HL-60 (cell line): ENCODE data around the gene DPEP1.

Source experiments
- DNase-seq, 2 experiments: peaks; one replicate each; pipeline ENCODE4 v3.0.0-alpha.2; 2010 to 2020; ENCODE audit warnings: low read depth in 1 of 2, low spot score in 1 of 2
- H3K27ac ChIP-seq: fragments of 250-450 bp; sonication (Bioruptor Pico); replicated peaks from 2 replicates; pipeline ENCODE4 v1.5.1; 2020; ENCODE audit warnings: mild to moderate bottlenecking, moderate library complexity
- H3K27me3 ChIP-seq: fragments of 250-450 bp; sonication (Bioruptor Pico); 2 replicates; pipeline ENCODE4 v1.5.1; 2021; ENCODE audit warnings: mild to moderate bottlenecking, moderate library complexity; ENCODE audit not compliant: insufficient read depth, poor library complexity, severe bottlenecking
- H3K4me3 ChIP-seq: replicated peaks from 2 replicates; pipeline ENCODE4 v1.5.1; 2011; ENCODE audit warnings: mild to moderate bottlenecking, control low read depth, low read length; ENCODE audit not compliant: insufficient read depth
- CTCF ChIP-seq: IDR thresholded peaks from one replicate; pipeline ENCODE4 v1.5.1; 2011; ENCODE audit warnings: low read length, control low read depth, inconsistent platforms; ENCODE audit not compliant: insufficient read depth
- GABPA ChIP-seq: IDR thresholded peaks from 2 replicates; pipeline ENCODE4 v1.6.1; 2012; ENCODE audit warnings: low read depth
- POLR2AphosphoS5 ChIP-seq: IDR thresholded peaks from 2 replicates; pipeline ENCODE4 v1.6.1; 2012; ENCODE audit warnings: low read depth
- SPI1 ChIP-seq: IDR thresholded peaks from 2 replicates; pipeline ENCODE4 v1.6.1; 2012; ENCODE audit warnings: low read depth, mild to moderate bottlenecking, borderline replicate concordance
- TF ChIP-seq, protein P1 (sequence below): IDR thresholded peaks from 2 replicates; pipeline ENCODE4 v1.6.1; 2012; ENCODE audit warnings: low read depth; ENCODE audit not compliant: insufficient replicate concordance

DPEP1 gene

GRCh38 chr16:89581045-89581695 lies 32.3 kb upstream of the DPEP1 start:
- Histone ChIP-seq H3K27me3 (no peaks in the 10 kb centered on the region), H3K4me3 (no peak overlapping the region), H3K27ac (no peak overlapping the region)
- TF ChIP-seq, protein P1, sequence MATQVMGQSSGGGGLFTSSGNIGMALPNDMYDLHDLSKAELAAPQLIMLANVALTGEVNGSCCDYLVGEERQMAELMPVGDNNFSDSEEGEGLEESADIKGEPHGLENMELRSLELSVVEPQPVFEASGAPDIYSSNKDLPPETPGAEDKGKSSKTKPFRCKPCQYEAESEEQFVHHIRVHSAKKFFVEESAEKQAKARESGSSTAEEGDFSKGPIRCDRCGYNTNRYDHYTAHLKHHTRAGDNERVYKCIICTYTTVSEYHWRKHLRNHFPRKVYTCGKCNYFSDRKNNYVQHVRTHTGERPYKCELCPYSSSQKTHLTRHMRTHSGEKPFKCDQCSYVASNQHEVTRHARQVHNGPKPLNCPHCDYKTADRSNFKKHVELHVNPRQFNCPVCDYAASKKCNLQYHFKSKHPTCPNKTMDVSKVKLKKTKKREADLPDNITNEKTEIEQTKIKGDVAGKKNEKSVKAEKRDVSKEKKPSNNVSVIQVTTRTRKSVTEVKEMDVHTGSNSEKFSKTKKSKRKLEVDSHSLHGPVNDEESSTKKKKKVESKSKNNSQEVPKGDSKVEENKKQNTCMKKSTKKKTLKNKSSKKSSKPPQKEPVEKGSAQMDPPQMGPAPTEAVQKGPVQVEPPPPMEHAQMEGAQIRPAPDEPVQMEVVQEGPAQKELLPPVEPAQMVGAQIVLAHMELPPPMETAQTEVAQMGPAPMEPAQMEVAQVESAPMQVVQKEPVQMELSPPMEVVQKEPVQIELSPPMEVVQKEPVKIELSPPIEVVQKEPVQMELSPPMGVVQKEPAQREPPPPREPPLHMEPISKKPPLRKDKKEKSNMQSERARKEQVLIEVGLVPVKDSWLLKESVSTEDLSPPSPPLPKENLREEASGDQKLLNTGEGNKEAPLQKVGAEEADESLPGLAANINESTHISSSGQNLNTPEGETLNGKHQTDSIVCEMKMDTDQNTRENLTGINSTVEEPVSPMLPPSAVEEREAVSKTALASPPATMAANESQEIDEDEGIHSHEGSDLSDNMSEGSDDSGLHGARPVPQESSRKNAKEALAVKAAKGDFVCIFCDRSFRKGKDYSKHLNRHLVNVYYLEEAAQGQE = no peak
- TF ChIP-seq CTCF (no peak), SPI1 (no peak), GABPA (no peak), POLR2AphosphoS5 (no peak)
- no peak for DNase-seq

DNA sequence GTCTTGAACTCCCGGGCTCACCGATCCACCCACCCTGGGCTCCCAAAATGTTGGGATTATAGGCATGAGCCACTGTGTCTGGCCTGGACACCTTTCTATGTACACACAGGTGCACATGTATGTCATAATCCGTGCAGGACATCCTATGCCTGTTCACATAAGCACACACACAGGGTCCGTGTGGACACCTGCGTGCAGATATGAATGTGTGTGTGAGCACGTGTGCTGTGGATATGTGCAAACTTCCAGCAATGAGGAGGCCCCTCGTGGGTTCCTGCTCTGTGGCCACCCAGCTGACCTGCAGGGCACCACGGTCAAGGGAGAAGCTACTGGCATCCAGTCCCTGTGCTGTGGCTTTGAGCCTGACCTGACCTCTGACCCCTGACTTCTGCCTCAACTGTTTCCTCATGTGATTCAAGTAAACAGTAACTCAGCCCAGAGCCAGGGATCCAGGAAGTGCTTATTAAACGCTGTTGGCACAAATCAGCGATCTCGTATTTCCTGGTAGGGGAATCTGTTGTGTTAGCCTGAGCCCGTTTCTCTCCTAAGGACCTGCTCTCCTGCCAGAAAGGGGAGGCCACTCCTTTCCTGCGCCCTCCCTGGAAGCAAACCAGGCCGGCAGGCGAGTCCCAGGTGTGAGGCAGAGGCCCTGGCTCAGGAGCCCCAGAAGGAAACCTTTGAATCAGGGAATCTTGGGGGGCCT lies 31.4 kb upstream of the DPEP1 start:
- TF ChIP-seq POLR2AphosphoS5 (no peak), GABPA (no peak), SPI1 (no peak), CTCF (no peak)
- TF ChIP-seq, protein P1 = no peak
- no peaks in the 10 kb centered on the region for H3K27me3 ChIP-seq
- no peak for DNase-seq
- no peak overlapping the region for H3K27ac ChIP-seq
- H3K4me3 ChIP-seq = no peak overlapping the region

DNA sequence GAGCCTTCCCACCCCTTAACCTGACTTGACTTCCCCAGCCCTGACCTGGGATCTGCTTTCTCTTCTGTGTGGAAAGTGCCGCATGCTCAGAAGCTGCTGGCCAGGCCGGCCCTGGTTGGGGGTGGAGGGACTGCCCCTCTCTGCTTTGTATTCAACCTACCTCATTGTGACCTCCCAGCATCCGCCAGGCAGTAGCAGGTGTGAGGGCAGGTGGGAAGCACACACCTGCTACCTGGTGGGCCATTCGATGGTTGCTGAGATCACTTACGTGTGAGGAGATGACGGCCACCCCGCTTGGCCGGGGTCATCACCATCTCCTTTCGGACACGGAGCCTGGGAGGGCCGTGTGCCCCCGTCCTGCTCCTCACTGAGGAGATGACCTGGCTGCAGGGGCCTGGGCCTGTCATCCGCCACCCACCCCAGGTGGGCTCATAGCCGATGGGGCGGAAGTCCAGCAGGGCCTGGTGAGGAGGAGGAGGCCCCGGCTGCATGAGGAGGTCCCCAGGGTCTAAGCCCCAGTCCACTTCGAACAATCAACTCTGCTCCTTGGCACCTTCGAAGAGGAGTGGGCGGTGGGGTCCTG lies 30.7 kb upstream of the DPEP1 start:
- TF ChIP-seq GABPA = no peak
- TF ChIP-seq, protein P1 = no peak
- no peak for TF ChIP-seq POLR2AphosphoS5
- TF ChIP-seq CTCF = no peak
- no peak for TF ChIP-seq SPI1
- no peak overlapping the region for H3K27ac ChIP-seq
- DNase-seq = no peak
- no peak overlapping the region for H3K4me3 ChIP-seq
- H3K27me3 ChIP-seq = no peaks in the 10 kb centered on the region
